Psoas muscle (tissue), 8 donors: ENCODE data around the gene VCAN. TPM values are rescaled to one million over a fixed set of nuclear protein-coding genes. Genes with fewer than 3 reads are reported as not detected.

Source experiments
- ATAC-seq, 4 donors: fragments of 200-7000 bp; cut with Tn5 transposase; one replicate each; pipeline ENCODE4 v1.9.1; 2020; ENCODE audit warnings: moderate library complexity in 3 of 4, mild to moderate bottlenecking in 2 of 4
- DNase-seq, 2 donors: peaks; one replicate each; pipeline ENCODE4 v3.0.0-alpha.2; 2020
- H3K27ac ChIP-seq: fragments of 200-600 bp; one replicate; pipeline ENCODE4 v1.8.0; 2022
- H3K27me3 ChIP-seq, 3 donors: fragments of 200-600 bp in 1 of 3; one replicate each; pipeline versions ENCODE4 v1.6.1 to v1.8.0; 2013 to 2022; ENCODE audit warnings: low read length in 2 of 3, mild to moderate bottlenecking in 2 of 3, moderate library complexity in 1 of 3; ENCODE audit not compliant: insufficient read depth in 3 of 3
- H3K36me3 ChIP-seq, 2 donors: fragments of 200-600 bp in 1 of 2; one replicate each; pipeline versions ENCODE4 v1.6.1 to v1.8.0; 2013 to 2022; ENCODE audit warnings: low read depth in 1 of 2, mild to moderate bottlenecking in 1 of 2, moderate library complexity in 1 of 2; ENCODE audit not compliant: insufficient read depth in 1 of 2
- H3K4me1 ChIP-seq: fragments of 200-600 bp; one replicate; pipeline ENCODE4 v1.8.0; 2022
- H3K4me3 ChIP-seq: fragments of 200-600 bp; one replicate; pipeline ENCODE4 v1.8.0; 2022; ENCODE audit warnings: mild to moderate bottlenecking
- H3K9me3 ChIP-seq: fragments of 200-600 bp; one replicate; pipeline ENCODE4 v1.8.0; 2022
- CTCF ChIP-seq: fragments of 200-600 bp; IDR thresholded peaks from one replicate; pipeline ENCODE4 v1.8.0; 2022; ENCODE audit warnings: antibody characterized with exemption
- WGBS, 3 donors: extraction: QIAGEN DNeasy Blood & Tissue Kit; methylation state at CpG; one replicate each; pipeline versions ENCODE4 v1.1.6 to v1.1.7; 2013; 5-methylcytosine and 5-hydroxymethylcytosine counted together
- intact Hi-C, 2 donors: fragments of 100-400 bp; cut with DNase I; formaldehyde crosslinking; loops; one replicate each; pipeline versions ENCODE4 v1.11.0 to v1.14.2; 2022
- polyA plus RNA-seq, 3 donors: library from polyadenylated mRNA; stranded (reverse); fragments of 200-250 nt; gene quantifications; one replicate each; pipeline ENCODE4 v1.2.3, GENCODE V29; 2013
- total RNA-seq, 4 donors: library from RNA; stranded (reverse); fragmentation: NEBNext Ultra II Directional in 2 of 4; extraction: Animal tissue kit (Norgen Biotek cat#: 25700) in 2 of 4; gene quantifications; one replicate each; pipeline versions ENCODE4 v1.2.1 to v1.2.4, GENCODE V29; 2021 to 2023
- donor health status: healthy with polysubstance abuse.
- donor health status: DM: no; HTN: no; CAD: no; lungs with moderate emphysema.
- donor health status: Bipolar disorder and iron deficiency.
- donor health status: healthy.
- donor health status: DM: yes; HTN: yes; CAD: no.
- donor health status: DM: no; HTN: no; CAD: no.
- donor health status: DM: no; HTN: no; CAD: no.
- donor health status: DM: yes; HTN: yes; CAD: no.

The VCAN gene
- total and polyA plus RNA-seq, 7 donors: 2.7 to 26.1 (median 8.8) TPM

DNA sequence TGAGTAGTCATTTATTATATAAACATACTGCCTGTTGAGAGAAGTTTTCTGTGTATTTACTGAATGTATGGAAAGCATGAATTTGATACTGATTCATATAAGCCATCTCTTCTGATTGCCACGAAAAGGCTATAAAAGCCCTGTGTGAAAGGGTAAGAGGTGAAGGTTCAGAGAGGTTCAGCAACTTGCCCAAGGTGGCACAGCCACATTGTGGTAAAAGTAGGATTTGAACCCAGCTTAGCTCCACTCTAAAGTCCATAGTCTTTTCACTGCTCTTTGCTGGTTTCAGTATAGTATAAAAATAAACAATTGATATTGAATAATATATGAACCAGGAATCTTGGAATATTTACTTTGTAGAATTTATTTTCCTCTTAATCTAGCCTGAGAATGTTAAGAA lies 71.3 kb downstream of the VCAN start:
- H3K4me3 ChIP-seq: no peak overlapping the region
- TF ChIP-seq CTCF: no peak
- no peaks in the 10 kb centered on the region for H3K4me1 ChIP-seq
- ATAC-seq: no peak
- no peak for DNase-seq
- 88 to 91% (median 88%) methylated on average over 1 of the region's 1 CpG for WGBS, 3 donors
- no peaks in the 10 kb centered on the region for H3K36me3 ChIP-seq
- H3K27ac ChIP-seq: no peak overlapping the region
- no peaks in the 10 kb centered on the region for H3K9me3 ChIP-seq
- intact Hi-C loops: no loop called here
- no peaks in the 10 kb centered on the region for H3K27me3 ChIP-seq

- ATAC-seq (no peak), DNase-seq (no peak)
- no peak overlapping the region for H3K4me3 ChIP-seq
- H3K9me3 ChIP-seq: no peaks in the 10 kb centered on the region
- no peaks in the 10 kb centered on the region for H3K27me3 ChIP-seq
- intact Hi-C loops: no loop called here
- H3K4me1 ChIP-seq: no peaks in the 10 kb centered on the region
- H3K27ac ChIP-seq: no peak overlapping the region
- no peak for TF ChIP-seq CTCF
- no peaks in the 10 kb centered on the region for H3K36me3 ChIP-seq
- WGBS, 3 donors: 56 to 62% (median 59%) methylated on average over 6 of the region's 6 CpGs
Observed at GRCh38 chr5:83543898-83544297, 72.4 kb downstream of the VCAN start.

DNA sequence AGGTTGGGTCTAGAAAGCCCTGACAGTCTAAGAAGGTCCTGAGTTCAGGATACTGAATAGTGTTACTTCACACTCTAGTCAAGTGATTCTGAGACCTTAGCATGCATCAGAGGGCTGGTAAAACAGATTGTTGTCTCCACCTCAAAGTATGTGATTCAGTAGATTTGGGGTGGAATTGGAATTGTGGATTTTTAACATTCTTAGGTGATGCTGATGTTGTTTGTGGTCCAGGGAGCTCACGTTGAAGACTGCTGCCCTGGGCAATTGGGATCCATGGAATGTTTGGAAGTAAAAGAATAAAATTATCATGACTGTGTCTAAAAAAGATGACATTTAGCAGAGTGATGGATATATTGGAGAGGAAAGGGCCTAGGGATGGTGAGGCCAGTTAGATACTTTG lies 75.6 kb downstream of the VCAN start:
- ATAC-seq (no peak), DNase-seq (no peak)
- H3K27me3 ChIP-seq: no peaks in the 10 kb centered on the region
- H3K36me3 ChIP-seq: no peaks in the 10 kb centered on the region
- no peak for TF ChIP-seq CTCF
- H3K27ac ChIP-seq: no peak overlapping the region
- H3K4me1 ChIP-seq: no peaks in the 10 kb centered on the region
- WGBS, 3 donors: 51 to 58% (median 53%) methylated on average over 1 of the region's 1 CpG
- no peak overlapping the region for H3K4me3 ChIP-seq
- intact Hi-C loops: no loop called here
- H3K9me3 ChIP-seq: no peaks in the 10 kb centered on the region

- H3K4me1 ChIP-seq: no peaks in the 10 kb centered on the region
- intact Hi-C loops: no loop called here
- WGBS, 3 donors: 89 to 94% (median 90%) methylated on average over 1 of the region's 1 CpG
- H3K27me3 ChIP-seq: no peaks in the 10 kb centered on the region
- DNase-seq (no peak), ATAC-seq (no peak)
- no peak for TF ChIP-seq CTCF
- no peaks in the 10 kb centered on the region for H3K9me3 ChIP-seq
- H3K4me3 ChIP-seq: no peak overlapping the region
- no peak overlapping the region for H3K27ac ChIP-seq
- no peaks in the 10 kb centered on the region for H3K36me3 ChIP-seq
Observed at GRCh38 chr5:83547889-83548288, 76.3 kb downstream of the VCAN start.

- no peaks in the 10 kb centered on the region for H3K36me3 ChIP-seq
- no peaks in the 10 kb centered on the region for H3K4me1 ChIP-seq
- H3K4me3 ChIP-seq: no peak overlapping the region
- H3K27ac ChIP-seq: no peak overlapping the region
- no peak for TF ChIP-seq CTCF
- no peaks in the 10 kb centered on the region for H3K9me3 ChIP-seq
- WGBS, 3 donors: 28 to 33% (median 32%) methylated on average over 4 of the region's 4 CpGs
- ATAC-seq (no peak), DNase-seq (no peak)
- intact Hi-C loops: no loop called here
- H3K27me3 ChIP-seq: no peaks in the 10 kb centered on the region
Observed at GRCh38 chr5:83548581-83548980, 77.0 kb downstream of the VCAN start.
